Epithelial cell of esophagus (primary cell): ENCODE results near the gene DUSP16.

ENCODE experiments used
- DNase-seq: peaks from one replicate; pipeline ENCODE4 v3.0.0; 2010; ENCODE audit warnings: low read depth
- H3K4me3 ChIP-seq: 2 replicates; pipeline ENCODE4 v1.5.1; 2011; ENCODE audit warnings: mild to moderate bottlenecking, low read length, control low read depth
- TF ChIP-seq, protein P1 (sequence below): IDR thresholded peaks from 2 replicates; pipeline ENCODE4 v1.5.1; 2011; ENCODE audit warnings: low read depth, mild to moderate bottlenecking, low read length, control low read depth, inconsistent platforms; ENCODE audit not compliant: insufficient read depth; ENCODE audit errors: missing control alignments

Gene DUSP16

GRCh38 chr12:12428961-12429657 is 133.6 kb downstream of the DUSP16 start:
- no peak overlapping the region for H3K4me3 ChIP-seq
- peak; percentile 90 for DNase-seq
- TF ChIP-seq, protein P1, sequence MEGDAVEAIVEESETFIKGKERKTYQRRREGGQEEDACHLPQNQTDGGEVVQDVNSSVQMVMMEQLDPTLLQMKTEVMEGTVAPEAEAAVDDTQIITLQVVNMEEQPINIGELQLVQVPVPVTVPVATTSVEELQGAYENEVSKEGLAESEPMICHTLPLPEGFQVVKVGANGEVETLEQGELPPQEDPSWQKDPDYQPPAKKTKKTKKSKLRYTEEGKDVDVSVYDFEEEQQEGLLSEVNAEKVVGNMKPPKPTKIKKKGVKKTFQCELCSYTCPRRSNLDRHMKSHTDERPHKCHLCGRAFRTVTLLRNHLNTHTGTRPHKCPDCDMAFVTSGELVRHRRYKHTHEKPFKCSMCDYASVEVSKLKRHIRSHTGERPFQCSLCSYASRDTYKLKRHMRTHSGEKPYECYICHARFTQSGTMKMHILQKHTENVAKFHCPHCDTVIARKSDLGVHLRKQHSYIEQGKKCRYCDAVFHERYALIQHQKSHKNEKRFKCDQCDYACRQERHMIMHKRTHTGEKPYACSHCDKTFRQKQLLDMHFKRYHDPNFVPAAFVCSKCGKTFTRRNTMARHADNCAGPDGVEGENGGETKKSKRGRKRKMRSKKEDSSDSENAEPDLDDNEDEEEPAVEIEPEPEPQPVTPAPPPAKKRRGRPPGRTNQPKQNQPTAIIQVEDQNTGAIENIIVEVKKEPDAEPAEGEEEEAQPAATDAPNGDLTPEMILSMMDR = no peak

GRCh38 chr12:12428047-12428446 is 134.6 kb downstream of the DUSP16 start:
- TF ChIP-seq, protein P1 = no peak
- DNase-seq = no peak
- no peak overlapping the region for H3K4me3 ChIP-seq

GRCh38 chr12:12427568-12427967 is 135.1 kb downstream of the DUSP16 start:
- TF ChIP-seq, protein P1 = no peak
- no peak for DNase-seq
- no peak overlapping the region for H3K4me3 ChIP-seq

GRCh38 chr12:12425616-12426015 is 137.0 kb downstream of the DUSP16 start:
- DNase-seq = peak; percentile 42
- no peak overlapping the region for H3K4me3 ChIP-seq
- TF ChIP-seq, protein P1 = no peak

GRCh38 chr12:12425001-12425400 is 137.7 kb downstream of the DUSP16 start:
- TF ChIP-seq, protein P1 = no peak
- DNase-seq = no peak
- no peak overlapping the region for H3K4me3 ChIP-seq
